ENCODE results near the gene CAMLG. TPM values are rescaled to one million over a fixed set of nuclear protein-coding genes. Genes with fewer than 3 reads are reported as not detected.
A peak's percentile ranks its signal among the peaks of the same experiment; 100 is the strongest.
"Not testable (repeated sequence)": the region's sequence is repeated elsewhere in the genome, so short reads cannot be mapped to it uniquely, and the experiment has no call there.

CAMLG gene
- total RNA-seq (40.7 TPM), polyA plus RNA-seq (ENCODE audit: insufficient read depth in 1 of 8, insufficient read length in 8 of 8, low replicate concordance in 1 of 8) (10 to 100 TPM; 47.4 to 58.5 (median 55.2) TPM)
- long read RNA-seq, donor 1, transcript CAMLG-201 (4 exons, 2,221 nt) = major isoform, 9 of 15 reads
- long read RNA-seq, donor 1, partial matches to known transcripts = 5 of 15 reads
- long read RNA-seq, donor 1, other reads (novel, unspliced or antisense) = 0 of 15 reads
- long read RNA-seq, donor 2, partial matches to known transcripts = 5 of 7 reads
- long read RNA-seq, donor 2, other reads (novel, unspliced or antisense) = 0 of 7 reads
- long read RNA-seq, donor 3, transcript CAMLG-201 (4 exons, 2,221 nt) = major isoform, 14 of 38 reads
- long read RNA-seq, donor 3, partial matches to known transcripts = 15 of 38 reads
- long read RNA-seq, donor 3, other reads (novel, unspliced or antisense) = 5 of 38 reads
- long read RNA-seq, donor 4, transcript CAMLG-202 (3 exons, 895 nt) = major isoform, 8 of 20 reads
- long read RNA-seq, donor 4, partial matches to known transcripts = 9 of 20 reads
- long read RNA-seq, donor 4, other reads (novel, unspliced or antisense) = 0 of 20 reads
- long read RNA-seq, donor 5, transcript CAMLG-201 (4 exons, 2,221 nt) = major isoform, 46 of 135 reads
- long read RNA-seq, donor 5, transcript CAMLG-202 (3 exons, 895 nt) = minor isoform, 12 of 135 reads
- long read RNA-seq, donor 5, partial matches to known transcripts = 69 of 135 reads
- long read RNA-seq, donor 5, other reads (novel, unspliced or antisense) = 8 of 135 reads
- long read RNA-seq, donor 6, transcript CAMLG-202 (3 exons, 895 nt) = minor isoform, 9 of 57 reads
- long read RNA-seq, donor 6, transcript CAMLG-201 (4 exons, 2,221 nt) = major isoform, 31 of 57 reads
- long read RNA-seq, donor 6, partial matches to known transcripts = 11 of 57 reads
- long read RNA-seq, donor 6, other reads (novel, unspliced or antisense) = 6 of 57 reads
- long read RNA-seq, donor 7, transcript CAMLG-201 (4 exons, 2,221 nt) = major isoform, 27 of 59 reads
- long read RNA-seq, donor 7, transcript CAMLG-202 (3 exons, 895 nt) = minor isoform, 7 of 59 reads
- long read RNA-seq, donor 7, partial matches to known transcripts = 19 of 59 reads
- long read RNA-seq, donor 7, other reads (novel, unspliced or antisense) = 6 of 59 reads
- long read RNA-seq, donor 8, transcript CAMLG-202 (3 exons, 895 nt) = minor isoform, 6 of 46 reads
- long read RNA-seq, donor 8, transcript CAMLG-201 (4 exons, 2,221 nt) = major isoform, 12 of 46 reads
- long read RNA-seq, donor 8, partial matches to known transcripts = 28 of 46 reads
- long read RNA-seq, donor 8, other reads (novel, unspliced or antisense) = 0 of 46 reads
- long read RNA-seq, donor 9, transcript CAMLG-201 (4 exons, 2,221 nt) = major isoform, 14 of 28 reads
- long read RNA-seq, donor 9, partial matches to known transcripts = 5 of 28 reads
- long read RNA-seq, donor 9, other reads (novel, unspliced or antisense) = 5 of 28 reads
- long read RNA-seq, donor 10, transcript CAMLG-201 (4 exons, 2,221 nt) = major isoform, 19 of 86 reads
- long read RNA-seq, donor 10, transcript CAMLG-202 (3 exons, 895 nt) = minor isoform, 9 of 86 reads
- long read RNA-seq, donor 10, partial matches to known transcripts = 45 of 86 reads
- long read RNA-seq, donor 10, other reads (novel, unspliced or antisense) = 13 of 86 reads
- long read RNA-seq, donor 11, transcript CAMLG-201 (4 exons, 2,221 nt) = major isoform, 17 of 41 reads
- long read RNA-seq, donor 11, partial matches to known transcripts = 10 of 41 reads
- long read RNA-seq, donor 11, other reads (novel, unspliced or antisense) = 10 of 41 reads

DNA sequence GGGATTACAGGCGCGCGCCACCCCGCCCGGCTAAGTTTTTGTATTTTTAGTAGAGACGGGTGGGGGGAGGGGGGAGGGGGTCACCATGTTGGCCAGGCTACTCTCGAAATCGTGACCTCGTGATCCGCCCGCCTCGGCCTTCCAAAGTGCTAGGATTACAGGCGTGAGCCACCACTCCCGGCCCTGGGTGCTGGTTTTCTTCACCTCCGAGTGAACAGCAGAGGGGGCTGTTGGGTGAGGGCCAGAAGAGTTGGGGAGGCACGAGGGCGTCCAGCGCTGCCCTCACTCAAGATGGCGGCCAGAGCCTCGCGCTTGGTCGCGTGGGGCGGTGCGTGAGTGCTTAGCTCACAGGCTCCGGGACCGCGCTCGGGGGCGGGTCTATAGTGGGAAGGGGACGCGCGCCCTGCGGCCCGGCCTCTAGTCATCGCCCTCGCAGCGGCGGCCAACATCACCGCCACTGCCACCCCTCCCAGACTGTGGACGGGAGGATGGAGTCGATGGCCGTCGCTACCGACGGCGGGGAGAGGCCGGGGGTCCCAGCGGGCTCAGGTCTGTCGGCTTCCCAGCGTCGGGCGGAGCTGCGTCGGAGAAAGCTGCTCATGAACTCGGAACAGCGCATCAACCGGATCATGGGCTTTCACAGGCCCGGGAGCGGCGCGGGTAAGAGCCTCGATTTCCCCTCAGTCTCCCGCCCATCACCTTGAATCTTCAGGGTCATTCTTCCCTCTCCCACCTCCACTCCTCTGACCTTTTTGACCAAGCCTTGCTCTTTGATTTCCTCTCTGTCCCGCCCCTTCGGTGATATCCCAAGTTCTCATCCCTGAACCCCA, at the start of gene CAMLG:
Gene CAMLG, plus strand, starts transcription at position 416 of the 830 bp plus-strand sequence. Its CDS starts 73 bp downstream, at position 489.
- peak within 1 kb of the TSS; percentile 96 for H3K27ac ChIP-seq (ENCODE audit: low read length)
- peak within 1 kb of the TSS; percentile 89 for H3K4me3 ChIP-seq (ENCODE audit: low read length)
- 0% methylated on average over 66 of the region's 66 CpGs for WGBS (ENCODE audit: insufficient coverage)

DNA sequence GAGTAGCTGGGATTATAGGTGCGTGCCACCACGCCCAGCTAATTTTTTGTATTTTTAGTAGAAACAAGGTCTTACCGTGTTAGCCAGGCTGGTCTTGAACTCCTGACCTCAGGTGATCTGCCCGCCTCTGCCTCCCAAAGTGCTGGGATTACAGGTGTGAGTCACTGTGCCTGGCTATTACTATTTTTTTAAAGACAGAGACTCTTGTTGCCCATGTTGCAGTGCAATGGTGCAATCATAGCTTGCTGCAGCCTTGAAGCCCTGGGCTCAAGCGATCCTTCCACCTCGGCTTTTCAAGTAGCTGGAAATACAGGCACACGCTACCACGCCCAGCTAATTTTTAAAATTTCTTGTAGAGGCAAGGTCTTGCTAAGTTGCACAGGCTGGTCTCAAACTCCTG, 48.2 kb upstream of the CAMLG start:
- H3K36me3 ChIP-seq (ENCODE audit: control insufficient read depth, insufficient read depth, low read length) = peaks cover 57% of the 10 kb centered on the region
- 90% methylated on average over 7 of the region's 8 CpGs for WGBS (ENCODE audit: insufficient coverage)
- H3K27me3 ChIP-seq (ENCODE audit: control insufficient read depth, insufficient read depth, low read length); DNase-seq; H3K4me1 ChIP-seq (ENCODE audit: control insufficient read depth, insufficient read depth, low read length); H3K4me3 ChIP-seq (ENCODE audit: low read length); H3K9me3 ChIP-seq (replicated peaks; ENCODE audit: control insufficient read depth, low read depth, low read length); H3K27ac ChIP-seq (ENCODE audit: low read length): not testable (repeated sequence)

More for the DNA sequence above, at the start of gene CAMLG:
- H3K4me1 ChIP-seq (ENCODE audit: control insufficient read depth, insufficient read depth, low read length) = peaks cover 9% of the 10 kb centered on the region
- H3K9me3 ChIP-seq (replicated peaks; ENCODE audit: control insufficient read depth, low read depth, low read length) = no peaks in the 10 kb centered on the region
- H3K27me3 ChIP-seq (ENCODE audit: control insufficient read depth, insufficient read depth, low read length) = no peaks in the 10 kb centered on the region
- H3K36me3 ChIP-seq (ENCODE audit: control insufficient read depth, insufficient read depth, low read length) = peaks cover 10% of the 10 kb centered on the region
- DNase-seq = peak; percentile 99

DNA sequence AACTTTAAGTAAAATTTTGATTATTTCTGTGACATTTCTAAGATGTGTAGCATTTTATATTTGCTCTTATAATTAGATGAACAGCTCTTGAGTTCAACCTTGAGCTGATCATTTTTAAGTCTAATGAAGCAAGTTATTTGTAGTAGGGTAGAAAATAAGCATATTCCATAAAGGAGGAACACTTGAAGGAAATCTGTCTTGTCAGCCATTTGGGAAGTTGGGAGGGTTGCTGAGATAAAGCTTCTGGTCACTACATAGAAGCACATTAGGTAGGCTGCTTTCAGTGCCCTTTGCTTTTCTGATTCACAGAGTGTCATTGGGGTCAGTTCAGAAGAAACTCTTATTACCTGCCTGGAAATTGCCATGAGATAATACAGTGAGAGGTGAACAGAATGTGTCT, 45.6 kb upstream of the CAMLG start:
- Histone ChIP-seq H3K27me3 (ENCODE audit: control insufficient read depth, insufficient read depth, low read length) (no peaks in the 10 kb centered on the region), H3K4me1 (ENCODE audit: control insufficient read depth, insufficient read depth, low read length) (no peaks in the 10 kb centered on the region), H3K4me3 (ENCODE audit: low read length) (no peak overlapping the region), H3K36me3 (ENCODE audit: control insufficient read depth, insufficient read depth, low read length) (peaks cover 63% of the 10 kb centered on the region), H3K27ac (ENCODE audit: low read length) (no peak overlapping the region), H3K9me3 (replicated peaks; ENCODE audit: control insufficient read depth, low read depth, low read length) (no peaks in the 10 kb centered on the region)
- no peak for DNase-seq

DNA sequence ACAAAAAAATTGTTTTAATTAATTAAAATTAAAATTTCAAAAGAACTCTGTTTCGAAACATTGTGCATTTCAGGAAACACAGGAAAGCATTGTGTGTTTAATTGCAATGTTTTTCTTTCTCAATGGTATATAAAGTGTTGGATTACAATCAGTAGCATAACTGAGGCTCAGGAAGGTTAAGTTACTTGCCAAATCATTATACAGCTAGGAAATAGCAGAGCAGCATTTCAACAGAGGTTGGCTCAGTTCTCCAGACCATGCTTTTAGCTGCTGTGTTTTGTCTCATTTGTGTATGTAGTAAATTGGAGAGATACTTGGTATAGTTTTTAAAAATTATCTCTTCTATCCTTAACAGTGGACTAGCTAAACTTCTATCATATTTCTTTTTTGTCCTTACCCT, 30.0 kb upstream of the CAMLG start:
- H3K27ac ChIP-seq (ENCODE audit: low read length) = no peak overlapping the region
- H3K36me3 ChIP-seq (ENCODE audit: control insufficient read depth, insufficient read depth, low read length) = peaks cover 61% of the 10 kb centered on the region
- no peaks in the 10 kb centered on the region for H3K27me3 ChIP-seq (ENCODE audit: control insufficient read depth, insufficient read depth, low read length)
- H3K9me3 ChIP-seq (replicated peaks; ENCODE audit: control insufficient read depth, low read depth, low read length) = no peaks in the 10 kb centered on the region
- no peak for DNase-seq
- no peak overlapping the region for H3K4me3 ChIP-seq (ENCODE audit: low read length)
- no CpG with 5 or more reads among the region's 1 CpG for WGBS (ENCODE audit: insufficient coverage)
- H3K4me1 ChIP-seq (ENCODE audit: control insufficient read depth, insufficient read depth, low read length) = no peaks in the 10 kb centered on the region

DNA sequence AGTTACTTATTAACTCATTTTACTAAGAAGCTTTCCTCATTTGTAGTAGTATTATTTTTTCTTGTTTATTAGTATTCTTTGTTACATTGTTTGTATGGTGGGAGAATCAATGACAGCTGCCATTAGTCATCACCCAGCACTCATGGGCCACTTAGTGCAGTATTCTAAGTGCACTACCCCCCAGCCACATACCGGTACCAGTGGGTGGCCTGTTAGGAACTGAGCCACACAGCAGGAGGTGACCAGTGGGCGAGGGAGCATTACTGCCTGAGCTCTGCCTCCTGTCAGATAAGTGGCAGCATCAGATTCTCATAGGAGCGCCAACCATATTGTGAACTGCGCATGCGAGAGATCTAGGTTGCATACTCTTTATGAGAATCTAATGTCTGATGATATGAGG, 24.2 kb upstream of the CAMLG start:
- H3K36me3 ChIP-seq (ENCODE audit: control insufficient read depth, insufficient read depth, low read length) = peaks cover 57% of the 10 kb centered on the region
- 80% methylated on average over 1 of the region's 5 CpGs for WGBS (ENCODE audit: insufficient coverage)
- no peaks in the 10 kb centered on the region for H3K27me3 ChIP-seq (ENCODE audit: control insufficient read depth, insufficient read depth, low read length)
- H3K4me3 ChIP-seq (ENCODE audit: low read length) = no peak overlapping the region
- no peaks in the 10 kb centered on the region for H3K9me3 ChIP-seq (replicated peaks; ENCODE audit: control insufficient read depth, low read depth, low read length)
- H3K4me1 ChIP-seq (ENCODE audit: control insufficient read depth, insufficient read depth, low read length) = no peaks in the 10 kb centered on the region
- no peak overlapping the region for H3K27ac ChIP-seq (ENCODE audit: low read length)
- no peak for DNase-seq

DNA sequence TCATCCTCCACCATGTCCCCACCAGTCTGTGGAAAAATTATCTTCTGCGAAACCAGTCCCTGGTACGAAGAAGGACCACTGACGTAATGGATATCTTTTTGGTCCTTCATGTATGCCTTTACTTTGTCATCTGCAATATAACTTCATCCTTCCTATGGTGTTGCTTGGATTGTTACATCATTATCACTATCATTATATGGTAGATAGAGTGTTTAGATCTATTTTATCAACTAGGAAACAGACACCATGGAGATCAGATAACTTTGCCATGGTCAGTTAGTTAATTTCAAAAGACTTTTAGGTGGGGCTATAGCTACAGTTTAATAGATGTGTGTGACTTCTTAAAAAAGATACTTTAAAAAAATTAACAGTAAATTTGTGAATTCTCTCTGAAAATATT, 23.8 kb upstream of the CAMLG start:
- no peaks in the 10 kb centered on the region for H3K27me3 ChIP-seq (ENCODE audit: control insufficient read depth, insufficient read depth, low read length)
- H3K36me3 ChIP-seq (ENCODE audit: control insufficient read depth, insufficient read depth, low read length) = peaks cover 61% of the 10 kb centered on the region
- no peaks in the 10 kb centered on the region for H3K4me1 ChIP-seq (ENCODE audit: control insufficient read depth, insufficient read depth, low read length)
- H3K9me3 ChIP-seq (replicated peaks; ENCODE audit: control insufficient read depth, low read depth, low read length) = no peaks in the 10 kb centered on the region
- no peak overlapping the region for H3K4me3 ChIP-seq (ENCODE audit: low read length)
- no CpG with 5 or more reads among the region's 3 CpGs for WGBS (ENCODE audit: insufficient coverage)
- H3K27ac ChIP-seq (ENCODE audit: low read length) = no peak overlapping the region
- DNase-seq = no peak

DNA sequence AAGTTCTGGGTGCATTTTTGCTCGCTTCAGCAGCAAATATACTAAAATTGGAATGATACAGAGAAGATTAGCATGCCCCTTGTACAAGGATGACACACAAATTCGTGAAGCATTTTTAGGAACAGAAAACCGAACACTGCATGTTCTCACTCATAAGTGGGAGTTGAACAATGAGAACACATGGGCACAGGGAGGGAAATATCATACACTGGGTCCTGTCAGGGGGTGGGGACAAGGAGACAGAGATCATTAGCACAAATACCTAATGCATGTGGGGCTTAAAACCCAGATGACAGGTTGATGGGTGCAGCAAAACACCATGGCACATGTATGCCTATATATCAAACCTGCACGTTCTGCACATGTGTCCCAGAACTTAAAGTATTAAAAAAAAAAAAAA, 22.9 kb upstream of the CAMLG start:
- H3K4me1 ChIP-seq (ENCODE audit: control insufficient read depth, insufficient read depth, low read length); DNase-seq; H3K9me3 ChIP-seq (replicated peaks; ENCODE audit: control insufficient read depth, low read depth, low read length); H3K27me3 ChIP-seq (ENCODE audit: control insufficient read depth, insufficient read depth, low read length); H3K4me3 ChIP-seq (ENCODE audit: low read length); H3K27ac ChIP-seq (ENCODE audit: low read length): not testable (repeated sequence)
- peaks cover 63% of the 10 kb centered on the region for H3K36me3 ChIP-seq (ENCODE audit: control insufficient read depth, insufficient read depth, low read length)
- 92% methylated on average over 2 of the region's 4 CpGs for WGBS (ENCODE audit: insufficient coverage)

DNA sequence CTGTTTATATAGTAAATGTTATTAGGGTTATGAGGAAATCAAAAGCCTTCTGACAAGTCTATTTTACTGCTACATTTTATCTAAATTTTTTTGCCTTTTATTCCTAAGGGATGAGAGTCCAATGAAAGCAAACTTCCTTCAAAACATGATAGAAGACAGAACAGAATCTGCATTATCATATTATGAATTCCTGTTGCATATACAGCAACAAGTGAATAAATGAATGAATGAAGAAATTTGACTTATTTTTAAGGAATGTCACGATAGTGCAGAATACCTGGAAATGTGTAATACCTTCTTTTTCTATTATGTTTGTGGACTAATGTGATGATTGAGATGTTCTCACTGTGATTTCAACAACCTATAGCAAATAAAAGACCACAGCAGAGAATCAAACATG, 13.5 kb upstream of the CAMLG start:
- DNase-seq = no peak
- no peaks in the 10 kb centered on the region for H3K27me3 ChIP-seq (ENCODE audit: control insufficient read depth, insufficient read depth, low read length)
- no CpG with 5 or more reads among the region's 1 CpG for WGBS (ENCODE audit: insufficient coverage)
- no peak overlapping the region for H3K4me3 ChIP-seq (ENCODE audit: low read length)
- H3K4me1 ChIP-seq (ENCODE audit: control insufficient read depth, insufficient read depth, low read length) = no peaks in the 10 kb centered on the region
- H3K36me3 ChIP-seq (ENCODE audit: control insufficient read depth, insufficient read depth, low read length) = peaks cover 25% of the 10 kb centered on the region
- H3K27ac ChIP-seq (ENCODE audit: low read length) = no peak overlapping the region
- no peaks in the 10 kb centered on the region for H3K9me3 ChIP-seq (replicated peaks; ENCODE audit: control insufficient read depth, low read depth, low read length)

Data from muscle of leg (tissue), 16 donors.